K562 (cell line): ENCODE results near the gene C2orf76. TPM values are rescaled to one million over a fixed set of nuclear protein-coding genes. Genes with fewer than 3 reads are reported as not detected.

ENCODE experiments used
- ATAC-seq: fragments of 200-7000 bp; cut with Tn5 transposase; 3 replicates; pipeline ENCODE4 v1.9.1; 2020; ENCODE audit warnings: moderate library complexity
- BruUV-seq: library from RNA; stranded (reverse); fragments of 400-500 nt; replicated peaks from 2 replicates; lab custom pipeline; 2021; lab: Mats Ljungman, UMichigan
- CTCF ChIA-PET: fragments of 300-600 bp; formaldehyde crosslinking; extraction: SDS; loops from one replicate; lab custom pipeline; 2021; ENCODE audit warnings: low intra/inter-chr PET ratio; lab: Yijun Ruan, JAX
- POLR2A ChIA-PET: fragments of 300-600, 350-650 bp; sonication (Branson Sonifier 250); formaldehyde crosslinking; extraction: SDS; loops from one replicate; lab custom pipeline; 2021; ENCODE audit warnings: antibody characterized with exemption, inconsistent platforms; lab: Yijun Ruan, JAX
- DNase-seq, 4 experiments: peaks; one replicate each; pipeline versions ENCODE4 v3.0.0 to v3.0.0-alpha.2; 2011 to 2018; ENCODE audit warnings: low spot score in 3 of 4, mixed read lengths in 3 of 4; ENCODE audit errors: extremely low read depth in 1 of 4
- FAIRE-seq: peaks from 2 replicates; lab custom pipeline; 2011; peaks lifted over from hg19 to GRCh38; lab: Jason Lieb, UNC
- H2AFZ ChIP-seq: 2 replicates; pipeline ENCODE4 v1.6.0; 2011; ENCODE audit warnings: low read depth, low read length, control low read depth, inconsistent platforms
- H3K27ac ChIP-seq: fragments of 200-600 bp; 3 replicates; pipeline ENCODE4 v1.8.0; 2011; ENCODE audit warnings: low read depth, mild to moderate bottlenecking, control low read depth, inconsistent platforms, low read length, moderate library complexity, mixed read lengths; ENCODE audit errors: extremely low read depth
- H3K27me3 ChIP-seq, 2 experiments: fragments of 300-600 bp in 1 of 2; 2 replicates in 1 of 2; 3 replicates in 1 of 2; pipeline versions ENCODE4 v1.6.0 to v1.8.0; 2011; ENCODE audit warnings: inconsistent platforms in 2 of 2, low read length in 2 of 2, mild to moderate bottlenecking in 1 of 2, mixed read lengths in 1 of 2, moderate library complexity in 1 of 2; ENCODE audit not compliant: control insufficient read depth in 2 of 2, insufficient read depth in 2 of 2
- H3K36me3 ChIP-seq: fragments of 300-600 bp; 3 replicates; pipeline ENCODE4 v1.8.0; 2011; ENCODE audit warnings: mild to moderate bottlenecking, low read length, inconsistent platforms; ENCODE audit not compliant: control insufficient read depth, insufficient read depth
- H3K4me1 ChIP-seq, 2 experiments: fragments of 200-600 bp in 1 of 2; replicated peaks in 1 of 2; 2 replicates in 1 of 2; 3 replicates in 1 of 2; pipeline versions ENCODE4 v1.5.1 to v1.8.0; 2011; ENCODE audit warnings: inconsistent platforms in 2 of 2, low read length in 2 of 2, mild to moderate bottlenecking in 1 of 2, mixed read lengths in 1 of 2, moderate library complexity in 1 of 2; ENCODE audit not compliant: control insufficient read depth in 2 of 2, insufficient read depth in 2 of 2
- H3K4me2 ChIP-seq: 2 replicates; pipeline ENCODE4 v1.6.1; 2011; ENCODE audit warnings: low read length, control low read depth, inconsistent platforms, mixed read lengths; ENCODE audit not compliant: insufficient read depth
- H3K4me3 ChIP-seq: fragments of 200-600 bp; sonication (generic), shearing (Covaris generic); 2 replicates; pipeline ENCODE4 v1.5.1; 2016; ENCODE audit warnings: control low read depth, inconsistent platforms
- H3K79me2 ChIP-seq: fragments of 200-600 bp; 3 replicates; pipeline ENCODE4 v1.8.0; 2011; ENCODE audit warnings: low read length, inconsistent platforms; ENCODE audit not compliant: control insufficient read depth, insufficient read depth
- H3K9ac ChIP-seq, 2 experiments: 2 replicates each; pipeline versions ENCODE4 v1.6.0 to v1.6.1; 2011; ENCODE audit warnings: low read depth in 2 of 2, low read length in 2 of 2, control low read depth in 1 of 2, inconsistent platforms in 1 of 2, mild to moderate bottlenecking in 1 of 2, mixed read lengths in 1 of 2; ENCODE audit not compliant: insufficient read depth in 1 of 2
- H3K9me1 ChIP-seq: one replicate; pipeline ENCODE4 v1.6.0; 2011; ENCODE audit warnings: inconsistent platforms, mild to moderate bottlenecking, low read length, moderate library complexity; ENCODE audit not compliant: control insufficient read depth, insufficient read depth
- H3K9me3 ChIP-seq: replicated peaks from 2 replicates; pipeline ENCODE4 v1.5.1; 2011; ENCODE audit warnings: low read depth, low read length, inconsistent platforms; ENCODE audit not compliant: control insufficient read depth, insufficient read depth
- H4K20me1 ChIP-seq: replicated peaks from 2 replicates; pipeline ENCODE4 v1.6.1; 2011; ENCODE audit warnings: low read length, inconsistent platforms, mixed read lengths; ENCODE audit not compliant: control insufficient read depth, insufficient read depth
- SMARCC2 ChIP-seq: fragments of 450-650 bp; IDR thresholded peaks from 2 replicates; pipeline ENCODE4 v1.6.1; 2017; ENCODE audit warnings: antibody characterized with exemption, moderate library complexity, mild to moderate bottlenecking, low read depth
- WGBS: fragments of 100-300 bp; shearing (Covaris generic); methylation state at CpG from one replicate; pipeline ENCODE4 v1.1.6; 2016; ENCODE audit warnings: low coverage, mixed read lengths; ENCODE audit not compliant: insufficient coverage; ENCODE audit errors: missing lambda C conversion rate; 5-methylcytosine and 5-hydroxymethylcytosine counted together
- in situ Hi-C: fragments of 300-500 bp; cut with MboI; formaldehyde crosslinking; loops from 4 replicates; pipeline ENCODE4 v1.15.0; 2018; ENCODE audit warnings: inconsistent platforms, mixed read lengths
- intact Hi-C: fragments of 100-400 bp; cut with micrococcal nuclease; formaldehyde crosslinking; loops from 2 replicates; pipeline ENCODE4 v1.14.2; 2022
- polyA plus RNA-seq, 8 experiments: library from polyadenylated mRNA; depleted of rRNA in 4 of 8; stranded (reverse) in 5 of 8; unstranded in 3 of 8; fragments of >200 nt; fragmentation: Nextera tagmentation in 2 of 8; fragmentation: Illumina TruSeq in 1 of 8; extraction: Ambion mirVana in 2 of 8; extraction: Trizol in 1 of 8; gene quantifications; 2 replicates each; pipeline versions ENCODE4 v1.2.1 to v1.2.3, GENCODE V29; 2011 to 2014; ENCODE audit warnings: inconsistent platforms in 1 of 8, missing spikeins in 1 of 8
- total RNA-seq, 7 experiments: library from RNA; depleted of rRNA in 6 of 7; stranded (reverse); fragments of >200 nt in 6 of 7; fragmentation: Illumina TruSeq in 2 of 7; extraction: Trizol in 2 of 7; gene quantifications; 2 replicates each; pipeline versions ENCODE4 v1.2.1 to v1.2.3, GENCODE V29; 2011 to 2021; ENCODE audit warnings: low replicate concordance in 1 of 7
- TF ChIP-seq, protein P1 (sequence below), 3 experiments: IDR thresholded peaks in 2 of 3; conservative IDR thresholded peaks in 1 of 3; 2 replicates each; pipeline ENCODE4 v1.5.1; 2011 to 2012; ENCODE audit warnings: low read length in 3 of 3, mild to moderate bottlenecking in 3 of 3, control low read depth in 2 of 3, improper control_type of control experiment in 1 of 3, inconsistent platforms in 1 of 3, low read depth in 1 of 3, mixed read lengths in 1 of 3, moderate library complexity in 1 of 3; ENCODE audit not compliant: insufficient read depth in 2 of 3

The C2orf76 gene
- total and polyA plus RNA-seq, 9 of the 15 experiments (the other 6 are each of a cell fraction or from before 2014, with no cell fraction given) = 4.8 to 26.2 (median 14.5) TPM

DNA sequence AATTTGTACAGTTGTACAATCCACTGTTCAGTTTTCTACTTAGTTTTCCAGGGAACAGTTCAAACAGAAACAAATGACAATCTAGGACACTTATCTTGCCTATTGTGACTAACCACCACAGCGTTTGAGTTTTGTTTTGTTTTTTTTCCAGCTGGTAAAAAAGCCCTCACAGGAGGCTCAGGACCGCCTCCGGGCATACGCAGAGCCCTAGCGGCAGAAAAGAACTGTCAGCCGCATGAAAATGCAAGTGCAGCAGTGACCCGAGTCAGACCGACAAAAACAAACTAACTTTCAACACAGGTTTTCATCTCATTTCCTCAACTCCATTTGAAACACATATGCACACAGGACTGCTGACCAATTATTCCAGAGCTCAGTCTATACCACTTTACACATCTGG, 74.4 kb downstream of the C2orf76 start:
- FAIRE-seq (peak; percentile 48), DNase-seq (no peak), ATAC-seq (peak; percentile 43)
- Histone ChIP-seq H3K9ac (no peak overlapping the region), H3K4me1 (no peaks in the 10 kb centered on the region; a peak in 1 of 5 replicates), H3K27ac (no peak overlapping the region), H4K20me1 (peaks cover 7% of the 10 kb centered on the region; the same call in 1 of the 2 replicates), H3K4me2 (no peak overlapping the region), H2AFZ (no peak overlapping the region), H3K9me1 (no peaks in the 10 kb centered on the region), H3K79me2 (no peaks in the 10 kb centered on the region), H3K4me3 (no peak overlapping the region), H3K36me3 (no peaks in the 10 kb centered on the region), H3K9me3 (no peaks in the 10 kb centered on the region), H3K27me3 (peaks cover 35 to 46% of the 10 kb centered on the region in 2 experiments)
- no peak for TF ChIP-seq SMARCC2
- TF ChIP-seq, protein P1, sequence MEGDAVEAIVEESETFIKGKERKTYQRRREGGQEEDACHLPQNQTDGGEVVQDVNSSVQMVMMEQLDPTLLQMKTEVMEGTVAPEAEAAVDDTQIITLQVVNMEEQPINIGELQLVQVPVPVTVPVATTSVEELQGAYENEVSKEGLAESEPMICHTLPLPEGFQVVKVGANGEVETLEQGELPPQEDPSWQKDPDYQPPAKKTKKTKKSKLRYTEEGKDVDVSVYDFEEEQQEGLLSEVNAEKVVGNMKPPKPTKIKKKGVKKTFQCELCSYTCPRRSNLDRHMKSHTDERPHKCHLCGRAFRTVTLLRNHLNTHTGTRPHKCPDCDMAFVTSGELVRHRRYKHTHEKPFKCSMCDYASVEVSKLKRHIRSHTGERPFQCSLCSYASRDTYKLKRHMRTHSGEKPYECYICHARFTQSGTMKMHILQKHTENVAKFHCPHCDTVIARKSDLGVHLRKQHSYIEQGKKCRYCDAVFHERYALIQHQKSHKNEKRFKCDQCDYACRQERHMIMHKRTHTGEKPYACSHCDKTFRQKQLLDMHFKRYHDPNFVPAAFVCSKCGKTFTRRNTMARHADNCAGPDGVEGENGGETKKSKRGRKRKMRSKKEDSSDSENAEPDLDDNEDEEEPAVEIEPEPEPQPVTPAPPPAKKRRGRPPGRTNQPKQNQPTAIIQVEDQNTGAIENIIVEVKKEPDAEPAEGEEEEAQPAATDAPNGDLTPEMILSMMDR (IDR thresholded peaks at IDR 0.05 in 2 of 3, conservative IDR thresholded peaks at IDR 0.05 in 1 of 3; ENCODE audit: insufficient read depth in 2 of 3, low read depth in 1 of 3, low read length in 3 of 3) = 0 out of 6 replicates have a peak, but pooled peaks of 1 of the 3 experiments have one; percentile 11
- intact Hi-C loops = loop anchor here (5.0 kb wide), 2 partner anchors 265 to 410 kb away; no protein-coding TSS in a partner anchor
- POLR2A ChIA-PET = interaction anchor here (0.6 to 1.1 kb wide), 2 partner anchors 11 to 105 kb away, joined by 3 read pairs; no protein-coding TSS in a partner anchor
- in situ Hi-C loops = loop anchor here (25.0 kb wide), 2 partner anchors 280 to 405 kb away; no protein-coding TSS in a partner anchor
- CTCF ChIA-PET = interaction anchor here (1.1 kb wide), 1 partner anchor 13 kb away, joined by 4 read pairs; no protein-coding TSS in a partner anchor
- BruUV-seq = no TSS peak
- WGBS = 12% methylated on average over 8 of the region's 8 CpGs
